Measurements from ENCODE around the gene MID2.

DNA sequence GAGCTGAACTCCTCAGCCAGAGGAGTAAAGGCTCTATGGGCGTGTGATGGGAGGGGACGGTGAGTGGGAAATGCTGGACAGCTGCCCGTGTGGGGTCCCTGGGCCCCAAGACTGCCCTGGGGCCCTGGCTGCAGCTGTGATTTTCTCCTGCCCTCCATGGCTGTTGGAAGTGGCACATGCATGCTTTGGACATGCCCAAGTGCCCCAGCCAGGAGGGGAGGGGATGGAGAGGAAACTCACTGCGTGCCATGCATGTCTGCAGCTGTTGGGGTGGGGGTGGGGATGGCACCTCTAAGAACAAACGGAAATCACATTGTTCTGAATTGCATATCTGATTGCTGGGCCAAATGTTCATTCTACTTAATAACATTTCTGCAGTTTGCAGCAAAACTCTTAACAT lies 52.4 kb downstream of the MID2 start:
- TF ChIP-seq CTCF (IDR thresholded peaks at IDR 0.05) (no peak), POLR2AphosphoS5 (IDR thresholded peaks at IDR 0.05; ENCODE audit: insufficient read depth in 1 of 2, low read depth in 1 of 2) (no peak)
